Loucy (cell line): ENCODE measurements around the gene RAPSN.

Experiments
- H2AFZ ChIP-seq: fragments of 200-600 bp; sonication (generic); 2 replicates; pipeline ENCODE4 v1.6.0; 2016; ENCODE audit warnings: antibody characterized with exemption, mild to moderate bottlenecking, low read length, moderate library complexity
- H3F3A ChIP-seq: fragments of 200-600 bp; 2 replicates; pipeline ENCODE4 v1.6.0; 2016; ENCODE audit warnings: antibody characterized with exemption, low read depth, mild to moderate bottlenecking
- H3K27me3 ChIP-seq: fragments of 200-600 bp; sonication (generic); 2 replicates; pipeline ENCODE4 v1.6.1; 2014; ENCODE audit warnings: low read length, mild to moderate bottlenecking; ENCODE audit not compliant: insufficient read depth, poor library complexity, severe bottlenecking
- H3K36me3 ChIP-seq: fragments of 200-600 bp; sonication (generic); 2 replicates; pipeline ENCODE4 v1.6.1; 2016; ENCODE audit warnings: low read length; ENCODE audit not compliant: insufficient read depth
- H3K4me1 ChIP-seq: fragments of 200-600 bp; sonication (generic); 2 replicates; pipeline ENCODE4 v1.5.1; 2014; ENCODE audit warnings: low read length, mild to moderate bottlenecking; ENCODE audit not compliant: insufficient read depth, poor library complexity, severe bottlenecking
- H3K4me2 ChIP-seq: fragments of 200-600 bp; sonication (generic); 2 replicates; pipeline ENCODE4 v1.6.0; 2014; ENCODE audit warnings: antibody characterized with exemption, low read length, low read depth, mild to moderate bottlenecking; ENCODE audit not compliant: poor library complexity, severe bottlenecking
- H3K4me3 ChIP-seq: fragments of 200-600 bp; sonication (generic); 2 replicates; pipeline ENCODE4 v1.5.1; 2014; ENCODE audit warnings: low read length, mild to moderate bottlenecking, mixed read lengths; ENCODE audit not compliant: poor library complexity, severe bottlenecking
- H3K79me2 ChIP-seq: fragments of 200-600 bp; sonication (generic); 2 replicates; pipeline ENCODE4 v1.6.1; 2014; ENCODE audit warnings: low read length; ENCODE audit not compliant: insufficient read depth
- H3K9ac ChIP-seq: fragments of 200-600 bp; sonication (generic); 2 replicates; pipeline ENCODE4 v1.6.0; 2014; ENCODE audit warnings: mild to moderate bottlenecking, low read depth, low read length, moderate library complexity; ENCODE audit not compliant: poor library complexity, severe bottlenecking
- H3K9me2 ChIP-seq: fragments of 200-600 bp; sonication (generic); replicated peaks from 2 replicates; pipeline ENCODE4 v1.6.1; 2016; ENCODE audit warnings: low read depth, low read length, mixed read lengths
- H3K9me3 ChIP-seq: fragments of 200-600 bp; sonication (generic); 2 replicates; pipeline ENCODE4 v1.6.1; 2014; ENCODE audit warnings: mild to moderate bottlenecking, antibody characterized with exemption, low read length, low read depth; ENCODE audit not compliant: insufficient read depth
- H4K20me1 ChIP-seq: fragments of 200-600 bp; sonication (generic); 2 replicates; pipeline ENCODE4 v1.6.0; 2014; ENCODE audit warnings: antibody characterized with exemption, low read length, mild to moderate bottlenecking; ENCODE audit not compliant: insufficient read depth, poor library complexity, severe bottlenecking
- EZH2phosphoT487 ChIP-seq: fragments of 200-600 bp; IDR thresholded peaks from 2 replicates; pipeline ENCODE4 v1.6.1; 2018; ENCODE audit warnings: antibody characterized with exemption, mild to moderate bottlenecking, moderate library complexity, borderline replicate concordance
- TF ChIP-seq, protein P1 (sequence below): fragments of 200-600 bp; sonication (generic); conservative IDR thresholded peaks from 2 replicates; pipeline ENCODE4 v1.5.1; 2014; ENCODE audit warnings: mild to moderate bottlenecking, antibody characterized with exemption, low read length

Gene RAPSN

DNA sequence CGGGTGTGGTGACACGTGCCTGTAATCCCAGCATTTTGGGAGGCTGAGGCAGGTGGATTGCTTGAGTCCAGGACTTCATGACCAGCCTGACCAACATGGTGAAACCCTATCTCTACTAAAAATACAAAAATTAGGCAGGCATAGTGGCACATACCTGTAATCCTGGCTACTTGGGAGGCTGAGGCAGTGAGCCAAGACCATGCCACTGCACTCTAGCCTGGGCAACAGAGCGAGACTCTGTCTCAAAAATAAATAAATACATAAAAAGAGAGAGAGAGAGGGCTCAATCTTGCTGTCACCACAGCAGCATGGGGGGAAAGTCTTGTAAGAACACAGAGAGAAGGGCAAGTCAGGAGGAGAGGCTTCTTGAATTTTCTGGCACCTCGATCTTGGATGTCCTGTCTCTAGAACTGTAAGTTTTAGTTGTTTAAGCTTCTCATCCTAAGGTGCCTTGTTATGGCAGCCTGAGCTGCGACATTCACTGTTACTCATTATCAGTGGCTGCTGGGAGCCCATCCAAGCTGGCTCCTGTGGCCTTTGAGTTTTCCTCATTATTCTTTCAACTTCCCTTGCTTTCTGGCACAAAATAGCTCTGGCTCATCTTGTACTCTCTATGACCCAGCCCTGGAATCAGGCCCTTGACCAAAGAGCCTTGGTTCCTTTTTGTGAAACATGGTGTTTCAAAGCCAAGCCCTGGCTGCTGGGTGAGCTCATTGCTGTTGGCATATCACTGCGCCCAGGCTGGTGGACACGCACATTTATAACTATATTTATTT is 14.7 kb downstream of the RAPSN start:
- H3K4me2 ChIP-seq = no peak overlapping the region

DNA sequence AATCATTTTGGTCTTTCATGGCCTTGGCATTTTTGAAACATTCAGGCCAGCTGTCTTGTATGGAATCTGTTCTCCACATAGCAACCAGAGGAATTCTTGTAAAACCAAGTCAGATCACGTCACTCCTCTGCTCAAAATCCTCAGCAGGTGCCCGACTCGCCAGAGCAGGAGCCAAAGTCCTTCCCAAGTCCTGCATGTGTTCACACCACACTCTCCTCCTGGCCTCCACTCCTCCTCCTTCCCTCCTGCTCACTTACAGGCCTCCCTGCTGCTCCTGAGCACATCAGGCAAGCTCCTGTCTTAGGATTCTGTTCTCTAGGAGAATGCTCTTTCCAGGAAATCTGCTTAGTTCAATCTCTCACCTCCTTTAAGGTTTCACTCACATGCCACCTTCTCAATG is 15.8 kb downstream of the RAPSN start:
- H3K4me1 ChIP-seq = no peaks in the 10 kb centered on the region
- no peaks in the 10 kb centered on the region for H3F3A ChIP-seq
- no peaks in the 10 kb centered on the region for H3K27me3 ChIP-seq
- TF ChIP-seq EZH2phosphoT487 = no peak
- TF ChIP-seq, protein P1, sequence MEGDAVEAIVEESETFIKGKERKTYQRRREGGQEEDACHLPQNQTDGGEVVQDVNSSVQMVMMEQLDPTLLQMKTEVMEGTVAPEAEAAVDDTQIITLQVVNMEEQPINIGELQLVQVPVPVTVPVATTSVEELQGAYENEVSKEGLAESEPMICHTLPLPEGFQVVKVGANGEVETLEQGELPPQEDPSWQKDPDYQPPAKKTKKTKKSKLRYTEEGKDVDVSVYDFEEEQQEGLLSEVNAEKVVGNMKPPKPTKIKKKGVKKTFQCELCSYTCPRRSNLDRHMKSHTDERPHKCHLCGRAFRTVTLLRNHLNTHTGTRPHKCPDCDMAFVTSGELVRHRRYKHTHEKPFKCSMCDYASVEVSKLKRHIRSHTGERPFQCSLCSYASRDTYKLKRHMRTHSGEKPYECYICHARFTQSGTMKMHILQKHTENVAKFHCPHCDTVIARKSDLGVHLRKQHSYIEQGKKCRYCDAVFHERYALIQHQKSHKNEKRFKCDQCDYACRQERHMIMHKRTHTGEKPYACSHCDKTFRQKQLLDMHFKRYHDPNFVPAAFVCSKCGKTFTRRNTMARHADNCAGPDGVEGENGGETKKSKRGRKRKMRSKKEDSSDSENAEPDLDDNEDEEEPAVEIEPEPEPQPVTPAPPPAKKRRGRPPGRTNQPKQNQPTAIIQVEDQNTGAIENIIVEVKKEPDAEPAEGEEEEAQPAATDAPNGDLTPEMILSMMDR = no peak
- no peaks in the 10 kb centered on the region for H3K79me2 ChIP-seq
- no peaks in the 10 kb centered on the region for H4K20me1 ChIP-seq
- H3K9ac ChIP-seq = no peak overlapping the region
- H3K4me3 ChIP-seq = no peak overlapping the region
- H3K9me3 ChIP-seq = no peaks in the 10 kb centered on the region
- H2AFZ ChIP-seq = no peak overlapping the region
- H3K9me2 ChIP-seq = no peaks in the 10 kb centered on the region
- no peak overlapping the region for H3K4me2 ChIP-seq
- H3K36me3 ChIP-seq = no peaks in the 10 kb centered on the region

More for the DNA sequence above, 14.7 kb downstream of the RAPSN start:
- H3K9ac ChIP-seq = no peak overlapping the region
- no peaks in the 10 kb centered on the region for H3F3A ChIP-seq
- no peaks in the 10 kb centered on the region for H3K4me1 ChIP-seq
- H2AFZ ChIP-seq = no peak overlapping the region
- TF ChIP-seq EZH2phosphoT487 = no peak
- TF ChIP-seq, protein P1 = no peak
- no peaks in the 10 kb centered on the region for H3K79me2 ChIP-seq
- no peaks in the 10 kb centered on the region for H4K20me1 ChIP-seq
- no peaks in the 10 kb centered on the region for H3K36me3 ChIP-seq
- no peak overlapping the region for H3K4me3 ChIP-seq
- no peaks in the 10 kb centered on the region for H3K9me2 ChIP-seq
- H3K9me3 ChIP-seq = no peaks in the 10 kb centered on the region
- no peaks in the 10 kb centered on the region for H3K27me3 ChIP-seq

DNA sequence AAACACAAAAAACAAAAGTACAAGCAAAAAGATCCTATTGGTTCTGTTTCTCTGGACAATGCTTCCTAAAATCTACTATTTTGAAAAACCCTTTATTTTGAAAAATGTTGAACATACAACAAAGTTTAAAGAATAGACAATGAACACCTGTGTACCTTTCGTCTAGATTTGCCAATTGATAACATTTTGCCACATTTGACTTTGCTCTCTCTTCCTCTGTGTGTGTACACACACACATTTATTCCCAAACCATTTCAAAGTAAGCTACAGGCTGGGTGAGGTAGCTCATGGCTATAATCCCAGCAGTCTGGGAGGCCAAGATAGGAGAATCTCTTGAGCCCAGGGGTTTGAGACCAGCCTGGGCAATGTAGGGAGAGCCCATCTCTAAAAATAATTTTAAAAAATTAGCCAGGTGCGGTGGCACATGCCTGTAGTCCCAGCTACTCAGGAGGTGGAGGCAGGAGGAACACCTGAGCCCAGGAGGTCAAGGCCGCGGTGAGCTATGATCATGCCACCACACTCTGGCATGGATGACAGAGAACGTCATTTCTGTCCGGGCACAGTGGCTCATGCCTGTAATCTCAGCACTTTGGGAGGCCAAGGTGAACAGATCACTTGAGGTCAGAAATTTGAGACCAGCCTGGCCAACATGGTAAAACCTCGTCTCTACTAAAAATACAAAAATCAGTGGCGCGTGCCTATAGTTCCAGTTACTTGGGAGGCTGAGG is 17.4 kb downstream of the RAPSN start:
- no peaks in the 10 kb centered on the region for H3K4me1 ChIP-seq
- H3K4me3 ChIP-seq = no peak overlapping the region
- no peaks in the 10 kb centered on the region for H4K20me1 ChIP-seq
- H3K9me2 ChIP-seq = no peaks in the 10 kb centered on the region
- no peak overlapping the region for H3K9ac ChIP-seq
- H3K79me2 ChIP-seq = no peaks in the 10 kb centered on the region
- TF ChIP-seq EZH2phosphoT487 = no peak
- TF ChIP-seq, protein P1 = no peak
- no peaks in the 10 kb centered on the region for H3K36me3 ChIP-seq
- H3K27me3 ChIP-seq = no peaks in the 10 kb centered on the region
- no peaks in the 10 kb centered on the region for H3K9me3 ChIP-seq
- no peak overlapping the region for H3K4me2 ChIP-seq
- H3F3A ChIP-seq = no peaks in the 10 kb centered on the region
- H2AFZ ChIP-seq = no peak overlapping the region
